CD4-positive, alpha-beta T cell (primary cell): Measurements from ENCODE around the gene GALNT2. TPM values are rescaled to one million over a fixed set of nuclear protein-coding genes. Genes with fewer than 3 reads are reported as not detected.
A peak's percentile ranks its signal among the peaks of the same experiment; 100 is the strongest.

Source experiments
- ATAC-seq: fragments of 200-7000 bp; cut with Tn5 transposase; one replicate; pipeline ENCODE4 v1.10.0; 2022; ENCODE audit warnings: mild to moderate bottlenecking; ENCODE audit not compliant: poor library complexity
- CTCF ChIA-PET: fragments of 350-600 bp; sonication (Branson Sonifier 250); formaldehyde crosslinking; loops from one replicate; lab custom pipeline; 2021; ENCODE audit warnings: antibody characterized with exemption, inconsistent platforms; lab: Charles Lee
- POLR2A ChIA-PET: fragments of 350-600 bp; sonication (Branson Sonifier 250); formaldehyde crosslinking; loops from one replicate; lab custom pipeline; 2021; ENCODE audit warnings: antibody characterized with exemption, inconsistent platforms; lab: Charles Lee
- DNase-seq, 14 experiments: peaks; one replicate each; pipeline ENCODE4 v3.0.0-alpha.2; 2013 to 2020; ENCODE audit warnings: mixed read lengths in 2 of 14
- H3K27ac ChIP-seq, 2 donors: one replicate each; pipeline versions ENCODE4 v1.5.1 to v1.7.0; 2013; ENCODE audit warnings: low read length in 2 of 2, low read depth in 1 of 2, mild to moderate bottlenecking in 1 of 2
- H3K27me3 ChIP-seq, 2 experiments: 1 replicate in 1 of 2; 2 replicates in 1 of 2; pipeline versions ENCODE4 v1.6.1 to v1.7.0; 2013; ENCODE audit warnings: low read length in 2 of 2, control low read depth in 1 of 2, mild to moderate bottlenecking in 1 of 2, moderate library complexity in 1 of 2; ENCODE audit not compliant: insufficient read depth in 2 of 2, control insufficient read depth in 1 of 2
- H3K36me3 ChIP-seq: one replicate; pipeline ENCODE4 v1.6.1; 2013; ENCODE audit warnings: low read length, control low read depth; ENCODE audit not compliant: insufficient read depth
- H3K4me1 ChIP-seq: one replicate; pipeline ENCODE4 v1.6.1; 2013; ENCODE audit warnings: low read length, control low read depth; ENCODE audit not compliant: insufficient read depth
- H3K4me3 ChIP-seq: one replicate; pipeline ENCODE4 v1.5.1; 2013; ENCODE audit warnings: mild to moderate bottlenecking, low read length, moderate library complexity
- H3K9me3 ChIP-seq, 2 experiments: 1 replicate in 1 of 2; 2 replicates in 1 of 2; pipeline versions ENCODE4 v1.6.1 to v1.7.0; 2013; ENCODE audit warnings: low read length in 2 of 2, mild to moderate bottlenecking in 2 of 2, control low read depth in 1 of 2, moderate library complexity in 1 of 2; ENCODE audit not compliant: control insufficient read depth in 1 of 2, insufficient read depth in 1 of 2
- H3K27ac Mint-ChIP-seq: one replicate; pipeline ENCODE4 v1.8.0; 2020; ENCODE audit warnings: mixed read lengths
- H3K27me3 Mint-ChIP-seq: one replicate; pipeline ENCODE4 v1.8.0; 2021; ENCODE audit warnings: mixed read lengths
- H3K36me3 Mint-ChIP-seq: one replicate; pipeline ENCODE4 v1.8.0; 2021; ENCODE audit warnings: low read depth, mixed read lengths
- H3K4me1 Mint-ChIP-seq: one replicate; pipeline ENCODE4 v1.8.0; 2021; ENCODE audit warnings: low read depth, mixed read lengths
- H3K4me3 Mint-ChIP-seq: one replicate; pipeline ENCODE4 v1.8.0; 2020; ENCODE audit warnings: mild to moderate bottlenecking, mixed read lengths
- H3K9me3 Mint-ChIP-seq: one replicate; pipeline ENCODE4 v1.8.0; 2020; ENCODE audit warnings: mixed read lengths
- intact Hi-C, 2 experiments: fragments of 100-400 bp; cut with DNase I in 1 of 2; cut with micrococcal nuclease in 1 of 2; formaldehyde crosslinking; loops; one replicate each; pipeline versions ENCODE4 v1.15.1 to v1.9.0; 2023 to 2025; cut with DNase I, micrococcal nuclease
- total RNA-seq, 174 experiments: library from RNA in 2 of 174; stranded (reverse) in 2 of 174; gene quantifications; one replicate each; pipeline ENCODE4 v1.2.3 and lab custom pipeline; 2021 to 2026
- TF ChIP-seq, protein P1 (sequence below): fragments of 200-600 bp; IDR thresholded peaks from one replicate; pipeline ENCODE4 v1.8.0; 2022; ENCODE audit warnings: antibody characterized with exemption, mild to moderate bottlenecking

GALNT2 gene
- total RNA-seq, 2 experiments from 2014 or later, result 11.0 to 11.4 TPM

- ChIA-PET POLR2A (no interaction called here), CTCF (no interaction called here)
- intact Hi-C loops, result no loop called here
- DNase-seq, result no peak
- peaks cover 8% of the 10 kb centered on the region for H3K36me3 ChIP-seq
- no peak overlapping the region for H3K4me3 ChIP-seq
- no peak overlapping the region for H3K4me3 Mint-ChIP-seq
- TF ChIP-seq, protein P1, sequence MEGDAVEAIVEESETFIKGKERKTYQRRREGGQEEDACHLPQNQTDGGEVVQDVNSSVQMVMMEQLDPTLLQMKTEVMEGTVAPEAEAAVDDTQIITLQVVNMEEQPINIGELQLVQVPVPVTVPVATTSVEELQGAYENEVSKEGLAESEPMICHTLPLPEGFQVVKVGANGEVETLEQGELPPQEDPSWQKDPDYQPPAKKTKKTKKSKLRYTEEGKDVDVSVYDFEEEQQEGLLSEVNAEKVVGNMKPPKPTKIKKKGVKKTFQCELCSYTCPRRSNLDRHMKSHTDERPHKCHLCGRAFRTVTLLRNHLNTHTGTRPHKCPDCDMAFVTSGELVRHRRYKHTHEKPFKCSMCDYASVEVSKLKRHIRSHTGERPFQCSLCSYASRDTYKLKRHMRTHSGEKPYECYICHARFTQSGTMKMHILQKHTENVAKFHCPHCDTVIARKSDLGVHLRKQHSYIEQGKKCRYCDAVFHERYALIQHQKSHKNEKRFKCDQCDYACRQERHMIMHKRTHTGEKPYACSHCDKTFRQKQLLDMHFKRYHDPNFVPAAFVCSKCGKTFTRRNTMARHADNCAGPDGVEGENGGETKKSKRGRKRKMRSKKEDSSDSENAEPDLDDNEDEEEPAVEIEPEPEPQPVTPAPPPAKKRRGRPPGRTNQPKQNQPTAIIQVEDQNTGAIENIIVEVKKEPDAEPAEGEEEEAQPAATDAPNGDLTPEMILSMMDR, result no peak
- no peak overlapping the region for H3K27ac ChIP-seq
- H3K4me1 Mint-ChIP-seq, result peaks cover 49% of the 10 kb centered on the region
- H3K9me3 ChIP-seq, result peaks cover 0 to 9% of the 10 kb centered on the region in 2 experiments
- H3K4me1 ChIP-seq, result peaks cover 14% of the 10 kb centered on the region
- H3K27me3 Mint-ChIP-seq, result no peaks in the 10 kb centered on the region
- no peak for ATAC-seq
- H3K36me3 Mint-ChIP-seq, result peaks cover 6% of the 10 kb centered on the region
- no peaks in the 10 kb centered on the region for H3K9me3 Mint-ChIP-seq
- H3K27me3 ChIP-seq, result no peaks in the 10 kb centered on the region
- H3K27ac Mint-ChIP-seq, result no peak overlapping the region
These were observed 12.4 kb downstream of the GALNT2 start for GRCh38 chr1:230079199-230080024.

DNA sequence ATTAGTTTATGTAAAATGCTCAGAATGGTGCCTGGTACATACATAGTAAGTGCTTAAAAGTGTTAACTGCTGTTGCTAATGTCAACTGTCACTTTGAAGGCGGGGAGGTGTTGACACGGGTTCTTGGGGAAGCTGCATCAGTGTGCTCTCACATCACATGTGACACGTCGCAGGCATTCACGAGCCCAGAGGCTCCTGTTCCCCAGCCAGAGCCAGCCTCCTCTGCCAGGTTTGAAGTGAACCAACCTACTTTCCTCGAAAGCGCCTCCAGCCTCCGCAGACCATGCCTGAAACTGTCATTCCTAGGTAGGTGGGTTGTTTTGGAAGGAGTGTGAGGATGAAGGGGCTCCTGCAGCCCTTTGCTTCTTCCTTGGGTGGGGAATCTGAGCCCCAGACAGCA lies 13.8 kb downstream of the GALNT2 start:
- POLR2A ChIA-PET, result interaction anchor here (0.8 kb wide), 1 partner anchor 14 kb away, joined by 4 read pairs; the partner anchor contains the start of gene GALNT2
- peaks cover 56% of the 10 kb centered on the region for H3K4me1 Mint-ChIP-seq
- no peak overlapping the region for H3K27ac Mint-ChIP-seq
- CTCF ChIA-PET, result no interaction called here
- DNase-seq, result no peak
- no peak for ATAC-seq
- H3K9me3 ChIP-seq, result peaks cover 0 to 9% of the 10 kb centered on the region in 2 experiments
- TF ChIP-seq, protein P1, result no peak
- H3K4me1 ChIP-seq, result peaks cover 18% of the 10 kb centered on the region
- H3K36me3 ChIP-seq, result peaks cover 8% of the 10 kb centered on the region
- H3K27ac ChIP-seq, result no peak overlapping the region
- no peak overlapping the region for H3K4me3 Mint-ChIP-seq
- H3K4me3 ChIP-seq, result no peak overlapping the region
- peaks cover 6% of the 10 kb centered on the region for H3K36me3 Mint-ChIP-seq
- intact Hi-C loops, result no loop called here
- no peaks in the 10 kb centered on the region for H3K27me3 Mint-ChIP-seq
- no peaks in the 10 kb centered on the region for H3K27me3 ChIP-seq
- no peaks in the 10 kb centered on the region for H3K9me3 Mint-ChIP-seq

- H3K27me3 Mint-ChIP-seq, result no peaks in the 10 kb centered on the region
- ATAC-seq (no peak), DNase-seq (no peak)
- peaks cover 0 to 9% of the 10 kb centered on the region in 2 experiments for H3K9me3 ChIP-seq
- TF ChIP-seq, protein P1, result no peak
- H3K36me3 ChIP-seq, result peaks cover 5% of the 10 kb centered on the region
- no peak overlapping the region for H3K27ac ChIP-seq
- peaks cover 56% of the 10 kb centered on the region for H3K4me1 Mint-ChIP-seq
- CTCF ChIA-PET, result no interaction called here
- H3K4me3 Mint-ChIP-seq, result no peak overlapping the region
- H3K4me1 ChIP-seq, result peaks cover 18% of the 10 kb centered on the region
- H3K4me3 ChIP-seq, result no peak overlapping the region
- intact Hi-C loops, result no loop called here
- no peaks in the 10 kb centered on the region for H3K27me3 ChIP-seq
- H3K9me3 Mint-ChIP-seq, result no peaks in the 10 kb centered on the region
- H3K36me3 Mint-ChIP-seq, result no peaks in the 10 kb centered on the region
- H3K27ac Mint-ChIP-seq, result peak overlapping the region; percentile 49
- POLR2A ChIA-PET, result interaction anchor here (0.8 kb wide), 1 partner anchor 15 kb away, joined by 4 read pairs; the partner anchor contains the start of gene GALNT2
These were observed 14.7 kb downstream of the GALNT2 start for GRCh38 chr1:230081751-230082150.
